Panc1 (cell line): ENCODE measurements around the gene PPP2R2B. TPM values are rescaled to one million over a fixed set of nuclear protein-coding genes. Genes with fewer than 3 reads are reported as not detected.

Source experiments
- ATAC-seq: fragments of 200-7000 bp; cut with Tn5 transposase; 2 replicates; pipeline ENCODE4 v1.9.1; 2020; ENCODE audit warnings: mild to moderate bottlenecking, moderate library complexity
- BruUV-seq: library from RNA; stranded (reverse); fragments of 400-500 nt; replicated peaks from 2 replicates; lab custom pipeline; 2021; lab: Mats Ljungman, UMichigan
- CTCF ChIA-PET: fragments of 300-600 bp; sonication (Branson Sonifier 250); formaldehyde crosslinking; loops from one replicate; lab custom pipeline; 2022; ENCODE audit warnings: antibody characterized with exemption; lab: Charles Lee
- POLR2A ChIA-PET: fragments of 300-600 bp; sonication (Branson Sonifier 250); formaldehyde crosslinking; loops from one replicate; lab custom pipeline; 2022; ENCODE audit warnings: antibody characterized with exemption; lab: Charles Lee
- DNase-seq: peaks from one replicate; pipeline ENCODE4 v3.0.0-alpha.2; 2010; ENCODE audit warnings: low read depth, low spot score
- H3K27ac ChIP-seq: 2 replicates; pipeline ENCODE4 v1.5.1; 2011; ENCODE audit warnings: mild to moderate bottlenecking, low read length, inconsistent platforms
- H3K27me3 ChIP-seq: fragments of 200-500 bp; sonication (Bioruptor generic); 2 replicates; pipeline ENCODE4 v1.6.0; 2014; ENCODE audit warnings: low read length, inconsistent platforms; ENCODE audit not compliant: control insufficient read depth, insufficient read depth
- H3K36me3 ChIP-seq: fragments of 200-500 bp; sonication (Bioruptor generic); 2 replicates; pipeline ENCODE4 v1.5.1; 2014; ENCODE audit warnings: inconsistent platforms, mild to moderate bottlenecking, low read length, moderate library complexity; ENCODE audit not compliant: control insufficient read depth, insufficient read depth
- H3K4me1 ChIP-seq: 2 replicates; pipeline ENCODE4 v1.5.1; 2011; ENCODE audit warnings: inconsistent platforms, mild to moderate bottlenecking, low read length, moderate library complexity; ENCODE audit not compliant: control insufficient read depth, insufficient read depth
- H3K4me3 ChIP-seq, 2 experiments: 2 replicates each; pipeline ENCODE4 v1.5.1; 2011 to 2012; ENCODE audit warnings: low read depth in 2 of 2, low read length in 2 of 2, mild to moderate bottlenecking in 2 of 2, inconsistent platforms in 1 of 2, moderate library complexity in 1 of 2
- H3K9me3 ChIP-seq: fragments of 200-500 bp; sonication (Bioruptor generic); 2 replicates; pipeline ENCODE4 v1.5.1; 2014; ENCODE audit warnings: low read depth, mild to moderate bottlenecking, inconsistent platforms, low read length, moderate library complexity; ENCODE audit not compliant: control insufficient read depth, insufficient read depth
- CTCF ChIP-seq: fragments of 450-650 bp; IDR thresholded peaks from 2 replicates; pipeline ENCODE4 v1.5.1; 2017; ENCODE audit warnings: mild to moderate bottlenecking
- POLR2AphosphoS5 ChIP-seq: IDR thresholded peaks from 2 replicates; pipeline ENCODE4 v1.6.1; 2012; ENCODE audit warnings: mild to moderate bottlenecking, low read depth, low read length, moderate library complexity
- REST ChIP-seq, 2 experiments: IDR thresholded peaks; 2 replicates each; pipeline ENCODE4 v1.6.1; 2011 to 2012; ENCODE audit warnings: low read depth in 2 of 2, control low read depth in 1 of 2, low read length in 1 of 2, mild to moderate bottlenecking in 1 of 2, moderate library complexity in 1 of 2; ENCODE audit not compliant: insufficient read depth in 1 of 2
- SIN3A ChIP-seq: IDR thresholded peaks from 2 replicates; pipeline ENCODE4 v1.6.1; 2012; ENCODE audit warnings: low read depth, mild to moderate bottlenecking, low read length, moderate library complexity, borderline replicate concordance; ENCODE audit not compliant: insufficient read depth
- TCF7L2 ChIP-seq: IDR thresholded peaks from 2 replicates; pipeline ENCODE4 v1.6.1; 2011; ENCODE audit warnings: mild to moderate bottlenecking, low read depth, low read length, inconsistent platforms
- in situ Hi-C: cut with HindIII; loops from 2 replicates; pipeline ENCODE4 v1.10.0; 2016; ENCODE audit warnings: low sequenced_read_pairs, low pct_unique_long_range_greater_than_20kb
- intact Hi-C: fragments of 100-400 bp; cut with micrococcal nuclease; formaldehyde crosslinking; loops from one replicate; pipeline ENCODE4 v1.10.0; 2022; ENCODE audit not compliant: unreplicated experiment
- total RNA-seq: library from RNA; stranded (reverse); gene quantifications from one replicate; pipeline ENCODE4 v1.2.1, GENCODE V29; 2021; ENCODE audit not compliant: unreplicated experiment

PPP2R2B gene
- total RNA-seq, 1 experiment from 2014 or later = 8.8 TPM

GRCh38 chr5:146762830-146763229, 115.7 kb downstream of the PPP2R2B start:
- POLR2A ChIA-PET = no interaction called here
- in situ Hi-C loops = no loop called here
- no peak for DNase-seq
- CTCF ChIA-PET = no interaction called here
- Histone ChIP-seq H3K4me3 (no peak overlapping the region), H3K4me1 (no peaks in the 10 kb centered on the region; the same call in 1 of the 2 replicates), H3K27me3 (no peaks in the 10 kb centered on the region), H3K27ac (no peak overlapping the region), H3K9me3 (no peaks in the 10 kb centered on the region), H3K36me3 (no peaks in the 10 kb centered on the region)
- intact Hi-C loops = no loop called here
- TF ChIP-seq SIN3A (no peak), TCF7L2 (no peak), CTCF (no peak), POLR2AphosphoS5 (no peak), REST (IDR thresholded peaks at IDR 0.05; ENCODE audit: insufficient read depth in 1 of 2, low read depth in 2 of 2, low read length in 1 of 2) (no peak)
- no peak for ATAC-seq
- BruUV-seq = no TSS peak

GRCh38 chr5:146761811-146762210, 116.7 kb downstream of the PPP2R2B start:
- ChIA-PET POLR2A (no interaction called here), CTCF (no interaction called here)
- no peak for ATAC-seq
- no peak overlapping the region for H3K27ac ChIP-seq
- no peak for DNase-seq
- BruUV-seq = no TSS peak
- intact Hi-C loops (no loop called here), in situ Hi-C loops (no loop called here)
- TF ChIP-seq SIN3A = no peak
- no peak for TF ChIP-seq POLR2AphosphoS5
- TF ChIP-seq CTCF = no peak
- no peak for TF ChIP-seq REST (IDR thresholded peaks at IDR 0.05; ENCODE audit: insufficient read depth in 1 of 2, low read depth in 2 of 2, low read length in 1 of 2)
- no peak for TF ChIP-seq TCF7L2
- H3K36me3 ChIP-seq = no peaks in the 10 kb centered on the region
- H3K9me3 ChIP-seq = no peaks in the 10 kb centered on the region
- H3K27me3 ChIP-seq = no peaks in the 10 kb centered on the region
- no peak overlapping the region for H3K4me3 ChIP-seq
- H3K4me1 ChIP-seq = no peaks in the 10 kb centered on the region; the same call in 1 of the 2 replicates
